PC-9 (cell line): ENCODE data around the gene CRY1.

ENCODE experiments used
- CTCF ChIP-seq: fragments of 200-600 bp; sonication (generic); conservative IDR thresholded peaks from 2 replicates; pipeline ENCODE4 v1.6.1; 2017; ENCODE audit warnings: mixed run types, antibody characterized with exemption, mild to moderate bottlenecking, moderate library complexity
- EZH2 ChIP-seq: fragments of 200-600 bp; sonication (generic); IDR thresholded peaks from 2 replicates; pipeline ENCODE4 v1.8.0; 2017; ENCODE audit warnings: antibody characterized with exemption, low read depth

GRCh38 chr12:107033758-107034739 is 59.3 kb downstream of the CRY1 start:
- TF ChIP-seq EZH2: no peak
- no peak for TF ChIP-seq CTCF
